GM12874 (cell line): ENCODE results near the gene CALU.

Experiments
- CTCF ChIP-seq: IDR thresholded peaks from 2 replicates; pipeline ENCODE4 v1.5.1; 2011; ENCODE audit warnings: low read depth, mild to moderate bottlenecking, control low read depth, low read length, moderate library complexity; ENCODE audit not compliant: insufficient read depth

The CALU gene

DNA sequence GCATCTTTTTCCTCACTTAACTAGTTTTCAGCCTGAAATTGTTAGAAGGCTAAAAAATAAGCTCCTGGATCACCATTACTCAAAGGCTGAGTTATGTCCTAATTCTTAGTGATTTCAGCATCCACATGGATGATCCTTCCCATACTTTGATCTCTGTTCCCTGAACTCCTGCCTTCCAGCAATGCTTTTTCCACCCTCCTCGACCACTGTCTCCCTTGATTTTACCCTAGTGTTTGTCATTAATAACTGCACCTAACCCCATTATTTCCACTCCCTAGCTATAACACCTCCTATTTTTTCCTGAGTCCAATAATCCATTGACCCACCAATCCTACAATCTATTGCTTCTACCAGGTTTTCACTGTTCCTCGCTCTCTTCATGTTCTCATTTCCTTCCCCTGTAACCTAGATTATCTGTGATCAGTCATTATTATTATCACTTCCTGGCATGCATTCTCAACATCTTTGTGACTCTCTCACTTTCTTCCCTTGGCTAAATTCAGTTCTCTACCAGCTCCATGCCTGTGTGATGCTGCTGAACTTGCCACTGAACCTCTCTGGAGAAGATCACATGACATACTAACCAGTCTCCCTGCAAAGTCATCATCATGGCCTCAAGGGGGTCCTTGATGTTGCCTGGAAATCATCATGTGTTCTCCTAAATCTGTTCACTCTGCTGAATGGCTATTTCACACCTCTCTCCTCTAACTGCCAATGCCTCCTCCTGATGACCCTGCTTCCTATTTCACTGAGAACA, 6.5 kb upstream of the CALU start:
- TF ChIP-seq CTCF, result no peak

DNA sequence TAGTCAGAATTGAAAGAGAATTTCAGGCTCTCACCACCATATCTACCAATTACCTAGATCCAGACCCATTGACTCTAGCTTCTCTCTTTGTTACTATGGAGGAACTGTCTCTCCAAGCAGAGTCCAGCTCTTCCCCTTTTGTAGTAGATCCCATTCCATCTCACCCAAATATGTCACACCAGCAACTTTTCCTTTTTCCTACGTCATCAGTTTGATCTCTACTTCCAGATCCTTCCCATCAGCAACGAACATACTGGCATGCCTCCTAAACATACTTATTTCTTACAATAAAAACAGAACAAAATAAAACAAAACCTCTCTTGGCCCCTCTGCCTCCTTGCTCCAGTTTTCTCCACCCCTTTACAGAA, 5.9 kb upstream of the CALU start:
- TF ChIP-seq CTCF, result no peak

- no peak for TF ChIP-seq CTCF
Measured at GRCh38 chr7:128734890-128735289, 4.3 kb upstream of the CALU start.

- no peak for TF ChIP-seq CTCF
Measured at GRCh38 chr7:128735436-128735835, 3.7 kb upstream of the CALU start.

DNA sequence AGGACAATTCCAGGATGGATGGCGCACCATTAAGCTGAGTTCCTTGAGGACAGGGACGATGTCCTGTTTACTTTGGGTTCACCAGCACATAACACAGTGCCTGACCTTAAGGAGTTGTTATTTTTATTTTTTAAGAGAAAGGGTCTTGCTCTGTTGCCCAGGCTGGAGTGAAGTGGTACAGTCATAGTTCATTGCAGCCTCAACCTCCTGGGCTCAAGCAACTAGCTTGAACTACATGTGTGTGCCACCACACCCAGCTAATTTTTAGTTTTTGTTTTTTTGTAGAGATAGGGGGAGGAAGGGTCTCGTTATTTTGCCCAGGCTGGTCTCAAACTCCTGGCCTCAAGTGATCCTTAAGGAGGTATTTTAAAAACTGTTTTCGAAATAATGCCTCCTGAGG, 1.7 kb upstream of the CALU start:
- no peak for TF ChIP-seq CTCF

GRCh38 chr7:128737867-128738385, 1.2 kb upstream of the CALU start:
- no peak for TF ChIP-seq CTCF

DNA sequence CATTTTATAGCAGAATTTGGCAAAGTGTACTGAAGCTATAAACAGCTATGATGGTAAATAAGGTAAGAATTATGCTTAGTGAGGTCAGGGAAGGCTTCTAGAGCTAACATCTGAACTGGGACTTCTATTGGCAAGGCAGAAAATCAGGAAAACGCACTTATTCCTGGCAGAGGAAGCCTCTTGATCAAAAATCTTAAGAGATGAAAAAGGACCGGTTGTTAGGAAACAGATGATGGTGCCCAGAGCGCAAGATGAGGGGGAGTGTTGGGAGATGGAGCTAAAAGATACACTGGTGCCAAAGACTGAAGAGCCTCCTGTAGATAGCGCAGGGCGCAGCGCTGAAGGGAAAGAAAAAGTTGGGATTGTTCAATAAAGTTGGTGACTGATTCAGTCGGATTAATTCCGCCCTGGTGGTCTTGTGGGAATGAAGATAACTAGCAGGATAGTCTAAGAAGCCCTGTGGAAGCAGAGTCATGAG, 550 bp upstream of the CALU start:
- TF ChIP-seq CTCF, result no peak
